Activated T-cell treated with anti-CD3 and anti-CD28 coated beads, Interleukin-2, amount 50 U/mL, for 72 hours (primary cell): ENCODE data around the gene DEFB129. TPM values are rescaled to one million over a fixed set of nuclear protein-coding genes. Genes with fewer than 3 reads are reported as not detected.
A peak's percentile ranks its signal among the peaks of the same experiment; 100 is the strongest.

Source experiments
- ATAC-seq, 2 donors: fragments of 150-1000 bp; cut with Tn5 transposase; replicated peaks in 1 of 2; 2 replicates each; pipeline ENCODE4 v1.10.0; 2021; ENCODE audit warnings: moderate library complexity in 2 of 2, mild to moderate bottlenecking in 1 of 2
- DNase-seq, 2 donors: peaks; one replicate each; pipeline ENCODE4 v3.0.0; 2021 to 2022; ENCODE audit warnings: mixed read lengths in 1 of 2
- H3K27ac Mint-ChIP-seq: one replicate; pipeline ENCODE4 v1.8.0; 2022; ENCODE audit warnings: mild to moderate bottlenecking, moderate library complexity, mixed read lengths
- H3K27me3 Mint-ChIP-seq: one replicate; pipeline ENCODE4 v1.8.0; 2022; ENCODE audit warnings: low read depth, mixed read lengths
- H3K36me3 Mint-ChIP-seq, 2 donors: one replicate each; pipeline ENCODE4 v1.8.0; 2022; ENCODE audit warnings: mixed read lengths in 2 of 2, mild to moderate bottlenecking in 1 of 2; ENCODE audit not compliant: insufficient read depth in 2 of 2
- H3K4me1 Mint-ChIP-seq: one replicate; pipeline ENCODE4 v1.8.0; 2022; ENCODE audit warnings: low read depth, mixed read lengths
- H3K4me3 Mint-ChIP-seq, 2 donors: one replicate each; pipeline ENCODE4 v1.8.0; 2022; ENCODE audit warnings: mild to moderate bottlenecking in 2 of 2, mixed read lengths in 2 of 2, moderate library complexity in 2 of 2
- H3K9me3 Mint-ChIP-seq, 2 donors: one replicate each; pipeline ENCODE4 v1.8.0; 2022; ENCODE audit warnings: mixed read lengths in 2 of 2
- total RNA-seq, 2 donors: library from RNA; stranded (reverse); gene quantifications; one replicate each; pipeline ENCODE4 v1.2.3, GENCODE V29; 2022

DEFB129 gene
- total RNA-seq, 2 donors from 2014 or later: not detected

DNA sequence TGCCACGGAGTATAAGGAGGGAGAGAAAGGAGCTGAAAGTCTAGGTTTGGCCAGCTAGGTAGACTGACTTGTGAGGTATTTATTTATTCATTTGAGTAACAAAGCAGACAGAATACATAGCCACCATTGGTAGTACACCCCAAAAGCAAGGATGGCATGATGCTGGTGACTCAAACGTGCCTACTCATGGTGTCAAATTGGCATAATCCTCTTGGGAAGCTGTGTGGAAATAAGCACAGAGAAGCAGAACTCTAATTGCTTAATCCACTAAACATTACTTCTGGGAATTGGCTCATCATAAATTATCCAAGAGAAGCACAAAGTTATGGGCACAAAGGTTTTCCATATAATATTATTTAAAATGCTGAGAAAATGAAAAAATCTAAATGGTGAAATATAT lies 32.9 kb downstream of the DEFB129 start:
- H3K4me1 Mint-ChIP-seq: peaks cover 21% of the 10 kb centered on the region
- H3K27ac Mint-ChIP-seq: no peak overlapping the region
- peaks cover 10% of the 10 kb centered on the region for H3K27me3 Mint-ChIP-seq
- H3K9me3 Mint-ChIP-seq: no peaks in the 10 kb centered on the region
- DNase-seq (no peak), ATAC-seq (no peak)
- no peak overlapping the region for H3K4me3 Mint-ChIP-seq
- H3K36me3 Mint-ChIP-seq: no peaks in the 10 kb centered on the region

DNA sequence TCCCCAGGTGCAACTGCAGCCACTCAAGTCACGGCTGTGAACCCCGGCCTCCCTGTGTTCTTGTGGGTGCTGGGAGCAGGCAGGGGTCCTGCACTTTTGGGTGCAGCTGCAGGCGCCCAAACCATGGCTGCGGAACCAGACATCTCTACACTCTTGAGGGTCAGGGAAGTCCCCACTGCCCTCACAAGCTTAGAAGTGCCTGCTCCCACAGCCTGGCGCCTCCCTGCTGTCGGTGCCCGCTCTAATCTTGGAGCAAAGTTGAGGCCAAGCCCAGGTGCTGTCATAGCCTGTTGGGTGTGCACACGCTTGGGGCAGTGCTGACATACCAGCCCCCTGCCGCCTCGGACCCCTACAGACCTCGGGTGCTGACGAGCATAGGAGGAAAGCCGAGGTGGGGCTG lies 36.6 kb downstream of the DEFB129 start:
- no peak for ATAC-seq
- DNase-seq: no peak
- peaks cover 15% of the 10 kb centered on the region for H3K27me3 Mint-ChIP-seq
- no peaks in the 10 kb centered on the region for H3K36me3 Mint-ChIP-seq
- H3K4me1 Mint-ChIP-seq: peaks cover 24% of the 10 kb centered on the region
- no peaks in the 10 kb centered on the region for H3K9me3 Mint-ChIP-seq
- no peak overlapping the region for H3K4me3 Mint-ChIP-seq
- H3K27ac Mint-ChIP-seq: no peak overlapping the region

DNA sequence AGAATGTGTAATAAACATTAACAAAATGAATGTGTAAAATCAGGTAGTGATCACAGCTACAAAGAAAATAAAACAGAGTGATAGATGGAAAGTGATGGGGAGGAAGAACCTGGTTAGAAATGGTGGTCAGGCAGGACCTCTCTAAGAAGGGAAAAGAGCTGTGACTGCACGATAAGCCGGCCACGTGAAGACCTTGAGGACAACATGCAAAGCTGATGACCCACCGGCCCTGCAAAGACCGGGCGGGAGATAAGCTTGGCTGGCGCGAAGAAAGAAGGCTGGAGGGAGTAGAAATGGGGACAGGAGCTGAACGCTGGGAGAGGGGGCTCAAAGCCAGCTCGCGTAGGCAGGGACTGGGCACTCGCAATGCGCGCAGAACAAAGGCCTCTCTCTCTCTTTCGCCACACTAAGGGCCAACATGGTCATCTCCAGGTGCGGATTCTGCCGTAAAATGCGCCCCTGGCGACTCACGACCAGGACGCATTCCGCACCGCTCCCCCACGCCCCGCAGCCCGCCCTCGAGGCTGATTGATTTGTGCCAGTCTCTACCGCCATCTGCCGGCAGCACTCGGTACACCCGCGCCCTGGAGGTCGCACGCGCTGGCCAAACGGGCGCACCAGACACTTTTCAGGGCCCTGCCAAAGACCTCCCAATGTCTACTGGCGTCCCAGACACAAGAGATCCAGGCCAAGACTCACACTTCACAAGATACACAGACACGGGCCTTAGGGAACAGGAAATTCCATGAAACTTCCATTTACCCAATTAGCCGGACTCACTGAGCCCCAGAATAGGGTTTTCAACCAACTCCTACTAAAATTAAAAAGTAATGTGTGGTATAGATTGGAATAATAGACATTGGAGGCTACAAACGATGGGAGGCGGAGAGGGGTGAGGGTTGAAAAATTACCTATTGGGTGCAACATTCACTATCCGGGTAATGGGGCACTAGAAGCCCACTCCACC lies 39.8 kb downstream of the DEFB129 start:
- H3K4me1 Mint-ChIP-seq: peaks cover 14% of the 10 kb centered on the region
- H3K27me3 Mint-ChIP-seq: peaks cover 5% of the 10 kb centered on the region
- H3K9me3 Mint-ChIP-seq: no peaks in the 10 kb centered on the region
- DNase-seq (peak; percentile 91 to 93), ATAC-seq (peak; percentile 94 to 95)
- H3K4me3 Mint-ChIP-seq: peak overlapping the region; percentile 87 to 92
- no peaks in the 10 kb centered on the region for H3K36me3 Mint-ChIP-seq
- H3K27ac Mint-ChIP-seq: peak overlapping the region; percentile 1

DNA sequence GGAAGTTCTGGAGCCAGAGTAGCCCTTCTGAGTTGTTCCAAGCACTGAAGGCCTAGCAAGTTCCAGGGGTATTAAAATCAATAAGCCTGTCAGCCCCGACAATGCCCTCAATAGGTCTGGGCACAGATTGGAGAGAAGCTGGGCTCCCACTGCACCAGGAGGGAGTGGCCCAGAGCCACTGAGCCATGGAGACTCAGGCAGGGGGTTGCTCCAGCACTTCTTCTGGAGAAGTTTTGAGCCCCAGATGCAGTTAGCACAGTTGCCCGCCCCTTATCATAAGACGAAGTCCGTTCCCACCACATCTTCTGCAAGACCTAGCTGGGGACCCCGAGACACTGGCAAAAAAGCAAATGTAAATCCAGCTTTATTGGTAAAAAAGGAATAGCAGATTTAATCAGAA lies 43.5 kb downstream of the DEFB129 start:
- ATAC-seq: no peak
- Mint-ChIP-seq H3K27ac (no peak overlapping the region), H3K9me3 (no peaks in the 10 kb centered on the region), H3K36me3 (no peaks in the 10 kb centered on the region), H3K4me3 (no peak overlapping the region), H3K27me3 (peaks cover 5% of the 10 kb centered on the region), H3K4me1 (peaks cover 14% of the 10 kb centered on the region)
- no peak for DNase-seq

DNA sequence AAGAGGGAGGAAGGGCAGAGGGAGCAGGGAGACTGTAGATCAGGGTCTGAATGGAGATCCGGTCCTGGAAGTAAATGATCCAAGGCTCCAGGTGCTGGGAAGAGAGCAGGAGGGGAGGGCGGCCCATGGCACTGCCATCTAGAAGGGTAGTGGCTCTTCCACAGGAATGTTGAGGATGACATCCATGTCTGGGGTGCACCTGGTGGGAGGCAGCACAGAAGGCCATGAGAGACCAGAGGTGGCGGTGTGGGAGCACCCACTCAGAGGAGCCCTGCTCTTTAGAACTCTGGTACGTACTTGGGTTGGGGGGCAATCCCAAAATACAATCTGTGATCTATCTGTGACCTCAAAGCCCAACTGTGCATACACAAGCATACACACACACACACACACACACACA lies 44.0 kb downstream of the DEFB129 start:
- peaks cover 4% of the 10 kb centered on the region for H3K27me3 Mint-ChIP-seq
- H3K27ac Mint-ChIP-seq: no peak overlapping the region
- no peak overlapping the region for H3K4me3 Mint-ChIP-seq

DNA sequence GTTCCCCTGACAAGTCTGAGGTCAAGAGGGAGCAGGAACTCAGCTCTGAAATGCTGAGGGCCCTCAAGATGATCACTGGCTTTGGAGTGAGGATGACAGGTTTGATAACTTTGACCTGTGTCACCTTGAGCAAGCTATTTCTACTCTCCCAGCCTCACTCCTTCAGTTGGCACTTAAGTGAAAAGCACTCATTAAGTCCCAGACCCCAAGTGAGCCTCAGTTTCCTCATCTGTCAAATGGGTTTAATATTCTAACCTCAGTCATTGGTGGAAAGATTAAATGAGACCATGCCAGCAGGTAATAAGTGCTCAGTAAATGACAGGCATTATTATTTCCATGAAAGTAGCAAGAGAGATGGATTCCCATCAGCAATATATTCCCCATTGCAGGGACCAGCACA lies 44.5 kb downstream of the DEFB129 start:
- no peaks in the 10 kb centered on the region for H3K36me3 Mint-ChIP-seq
- no peak overlapping the region for H3K4me3 Mint-ChIP-seq
- H3K9me3 Mint-ChIP-seq: no peaks in the 10 kb centered on the region
- DNase-seq: no peak
- no peaks in the 10 kb centered on the region for H3K27me3 Mint-ChIP-seq
- no peak overlapping the region for H3K27ac Mint-ChIP-seq
- no peak for ATAC-seq
- H3K4me1 Mint-ChIP-seq: peaks cover 6% of the 10 kb centered on the region

More for the DNA sequence above, 44.0 kb downstream of the DEFB129 start:
- H3K4me1 Mint-ChIP-seq: peaks cover 11% of the 10 kb centered on the region
- no peak for DNase-seq
- H3K36me3 Mint-ChIP-seq: no peaks in the 10 kb centered on the region
- ATAC-seq: no peak
- no peaks in the 10 kb centered on the region for H3K9me3 Mint-ChIP-seq

DNA sequence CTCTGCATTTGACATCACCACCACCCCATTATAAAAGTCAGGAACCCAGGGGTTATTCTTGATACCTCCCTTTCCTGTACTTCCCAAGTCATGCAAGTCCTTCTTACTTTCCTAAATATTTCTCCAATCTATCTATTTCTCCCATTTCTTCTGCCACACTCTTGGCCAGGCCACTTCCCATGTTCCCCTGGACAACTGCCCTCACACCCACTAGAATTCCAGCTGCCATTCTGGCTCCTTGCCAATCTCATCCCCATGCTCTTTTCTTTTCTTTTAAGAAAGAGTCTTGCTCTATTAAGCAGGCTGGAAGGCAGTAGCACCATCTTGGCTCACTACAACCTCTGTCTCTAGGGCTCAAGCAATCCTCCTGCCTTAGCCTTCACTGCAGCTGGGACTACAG lies 45.7 kb downstream of the DEFB129 start:
- Mint-ChIP-seq H3K4me3 (no peak overlapping the region), H3K27me3 (no peaks in the 10 kb centered on the region), H3K9me3 (no peaks in the 10 kb centered on the region), H3K27ac (no peak overlapping the region), H3K36me3 (no peaks in the 10 kb centered on the region), H3K4me1 (no peaks in the 10 kb centered on the region)
- no peak for DNase-seq
- no peak for ATAC-seq

DNA sequence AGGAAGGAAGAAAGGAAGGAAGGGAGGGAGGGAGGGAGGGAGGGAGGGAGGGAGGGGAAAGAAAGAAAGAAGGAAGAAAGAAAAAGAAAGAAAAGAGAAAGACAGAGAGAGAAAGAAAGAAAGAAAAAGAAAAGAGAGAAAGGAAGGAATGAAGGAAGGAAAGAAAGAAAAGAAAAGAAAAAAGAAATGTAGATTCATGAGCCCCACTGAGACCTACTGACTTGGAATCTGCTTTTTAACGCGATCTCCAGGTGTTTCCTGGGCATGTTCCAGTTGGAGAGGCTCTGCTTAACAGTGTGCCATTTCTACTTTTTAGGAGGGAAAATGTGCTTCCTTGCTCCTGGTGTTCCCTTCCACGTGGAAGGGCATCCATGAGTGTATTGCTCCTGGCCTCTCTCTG lies 46.8 kb downstream of the DEFB129 start:
- no peaks in the 10 kb centered on the region for H3K9me3 Mint-ChIP-seq
- no peaks in the 10 kb centered on the region for H3K27me3 Mint-ChIP-seq
- H3K4me3 Mint-ChIP-seq: no peak overlapping the region
- H3K4me1 Mint-ChIP-seq: no peaks in the 10 kb centered on the region
- no peak for DNase-seq
- H3K36me3 Mint-ChIP-seq: peaks cover 0 to 3% of the 10 kb centered on the region in 2 donors
- ATAC-seq: no peak
- no peak overlapping the region for H3K27ac Mint-ChIP-seq

DNA sequence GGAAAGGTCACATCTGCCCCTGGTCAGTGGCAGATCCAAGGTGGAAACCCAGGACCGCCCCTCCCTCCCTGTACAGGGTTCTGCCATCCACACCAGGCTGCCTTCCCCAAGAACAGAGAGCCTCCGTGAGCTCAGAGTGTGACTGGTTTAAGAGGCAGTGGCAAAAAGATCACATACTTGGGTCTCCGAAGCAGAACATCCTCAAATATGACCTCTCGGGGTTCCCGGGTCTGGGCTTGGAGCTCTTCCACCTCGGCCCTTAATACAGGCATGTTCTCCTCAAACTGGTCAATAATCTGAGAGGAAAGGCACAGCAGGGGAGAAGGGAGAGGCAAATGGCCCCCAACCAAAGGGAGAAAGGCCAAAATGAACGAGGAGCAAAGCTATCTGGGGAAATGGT lies 48.7 kb downstream of the DEFB129 start:
- DNase-seq (no peak), ATAC-seq (no peak)
- Mint-ChIP-seq H3K4me3 (no peak overlapping the region), H3K9me3 (no peaks in the 10 kb centered on the region), H3K27ac (no peak overlapping the region), H3K36me3 (peaks cover 0 to 3% of the 10 kb centered on the region in 2 donors), H3K27me3 (no peaks in the 10 kb centered on the region), H3K4me1 (no peaks in the 10 kb centered on the region)

DNA sequence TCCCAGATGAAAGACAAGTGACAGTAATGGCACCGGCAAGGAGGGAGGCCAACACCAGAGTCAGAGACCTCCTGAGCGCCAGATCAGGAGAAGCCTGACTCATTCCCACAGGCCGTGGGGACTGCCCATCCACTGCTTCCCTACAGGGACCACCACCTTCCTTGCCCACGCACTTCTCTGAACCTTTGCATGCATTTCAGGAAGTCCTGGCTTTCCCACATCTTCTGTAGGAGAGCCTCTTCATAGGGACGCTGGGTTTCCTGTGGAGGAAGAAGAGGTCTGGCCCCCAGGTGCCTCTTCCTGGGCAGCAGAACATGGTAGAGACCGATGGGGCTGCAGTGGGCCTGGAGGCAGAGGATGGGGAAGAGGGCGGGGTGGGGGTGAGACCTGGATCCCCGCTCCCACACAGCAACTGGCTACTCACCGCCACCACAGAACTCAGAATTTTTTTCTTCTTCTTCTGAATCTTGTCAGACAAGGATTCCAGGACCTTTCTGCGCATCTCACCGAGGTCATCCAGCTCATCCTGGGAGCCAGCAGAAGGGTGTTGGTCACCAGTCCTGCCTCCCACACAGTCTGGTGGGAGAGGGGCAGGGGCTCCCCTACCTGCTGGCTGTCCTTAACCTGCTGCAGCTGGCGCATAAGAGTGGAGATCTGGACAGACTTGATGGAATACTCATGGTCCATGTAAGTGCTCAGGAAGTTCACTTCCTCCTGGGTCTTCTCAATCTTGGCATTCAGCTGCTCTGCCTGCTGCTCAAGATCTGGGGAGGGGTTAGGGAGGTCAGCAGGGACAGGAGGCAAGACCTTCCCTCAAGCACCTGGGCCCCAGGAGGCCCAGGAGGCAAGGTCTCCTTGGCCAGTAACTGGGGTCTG lies 49.8 kb downstream of the DEFB129 start:
- ATAC-seq: no peak
- Mint-ChIP-seq H3K27me3 (no peaks in the 10 kb centered on the region), H3K36me3 (peaks cover 0 to 3% of the 10 kb centered on the region in 2 donors), H3K4me3 (no peak overlapping the region), H3K9me3 (no peaks in the 10 kb centered on the region), H3K4me1 (no peaks in the 10 kb centered on the region), H3K27ac (no peak overlapping the region)
- DNase-seq: no peak

DNA sequence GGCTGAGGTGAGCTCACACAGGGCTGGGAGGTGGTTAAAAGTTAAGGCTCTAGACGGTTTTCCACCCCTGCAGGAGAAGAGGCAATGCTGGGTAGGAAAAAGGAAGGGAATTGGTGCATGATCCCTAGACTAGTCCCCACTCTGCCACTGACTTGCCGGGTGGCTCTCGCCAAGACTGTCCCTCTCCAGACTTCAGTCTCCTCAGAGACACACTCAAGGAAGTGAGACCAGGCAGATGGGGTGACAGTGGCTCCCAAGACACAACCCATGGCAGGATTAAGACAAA lies 50.4 kb downstream of the DEFB129 start:
- Mint-ChIP-seq H3K4me3 (no peak overlapping the region), H3K27me3 (no peaks in the 10 kb centered on the region), H3K36me3 (peaks cover 0 to 3% of the 10 kb centered on the region in 2 donors), H3K9me3 (no peaks in the 10 kb centered on the region), H3K4me1 (no peaks in the 10 kb centered on the region), H3K27ac (no peak overlapping the region)
- DNase-seq: no peak
- no peak for ATAC-seq

DNA sequence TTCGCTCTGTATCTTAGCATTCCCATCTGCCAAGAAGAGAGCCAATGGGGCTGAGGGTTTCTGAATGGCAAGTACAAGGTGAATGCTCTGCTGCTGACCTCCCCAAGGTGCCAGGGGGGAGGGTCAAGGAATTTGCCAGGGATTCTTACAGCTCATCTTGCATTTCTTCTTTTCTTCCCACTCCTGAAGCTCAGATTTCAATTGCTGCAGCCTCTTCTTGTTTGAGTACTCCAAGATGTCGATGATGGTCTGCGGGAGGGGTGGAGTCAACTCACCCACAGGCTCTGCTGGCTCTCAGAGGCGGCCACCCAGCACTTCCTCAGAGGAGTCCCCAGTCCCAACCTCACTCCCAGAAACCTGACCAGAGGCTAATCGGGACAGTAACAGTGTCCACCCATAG lies 51.1 kb downstream of the DEFB129 start:
- Mint-ChIP-seq H3K36me3 (peaks cover 0 to 3% of the 10 kb centered on the region in 2 donors), H3K4me1 (no peaks in the 10 kb centered on the region), H3K27me3 (no peaks in the 10 kb centered on the region), H3K4me3 (no peak overlapping the region), H3K27ac (no peak overlapping the region), H3K9me3 (no peaks in the 10 kb centered on the region)
- ATAC-seq: no peak
- no peak for DNase-seq
